HCT116 (cell line): Measurements from ENCODE around the gene NOP16. TPM values are rescaled to one million over a fixed set of nuclear protein-coding genes. Genes with fewer than 3 reads are reported as not detected.

Source experiments
- CBX3 ChIP-seq: IDR thresholded peaks from 2 replicates; pipeline ENCODE4 v1.6.1; 2012; ENCODE audit warnings: low read depth
- CEBPB ChIP-seq: IDR thresholded peaks from 2 replicates; pipeline ENCODE4 v1.6.1; 2012; ENCODE audit warnings: low read depth
- ELF1 ChIP-seq: IDR thresholded peaks from 2 replicates; pipeline ENCODE4 v1.6.1; 2012; ENCODE audit warnings: low read depth, borderline replicate concordance
- EZH2 ChIP-seq: fragments of 200-600 bp; sonication (generic); IDR thresholded peaks from 2 replicates; pipeline ENCODE4 v1.6.1; 2017; ENCODE audit warnings: antibody characterized with exemption, mixed run types
- EZH2phosphoT487 ChIP-seq: fragments of 200-600 bp; IDR thresholded peaks from 2 replicates; pipeline ENCODE4 v1.6.1; 2018; ENCODE audit warnings: antibody characterized with exemption, borderline replicate concordance
- FOSL1 ChIP-seq: IDR thresholded peaks from 2 replicates; pipeline ENCODE4 v1.6.1; 2012; ENCODE audit warnings: low read depth
- POLR2A ChIP-seq: IDR thresholded peaks from 2 replicates; pipeline ENCODE4 v1.7.0; 2011; ENCODE audit warnings: borderline replicate concordance; ENCODE audit not compliant: insufficient read depth, insufficient read length; ENCODE audit errors: extremely low read depth
- RAD21 ChIP-seq: IDR thresholded peaks from 2 replicates; pipeline ENCODE4 v1.6.1; 2012; ENCODE audit warnings: low read depth, mild to moderate bottlenecking
- REST ChIP-seq: IDR thresholded peaks from 2 replicates; pipeline ENCODE4 v1.6.1; 2012; ENCODE audit warnings: low read depth
- ZBTB33 ChIP-seq: IDR thresholded peaks from 2 replicates; pipeline ENCODE4 v1.6.1; 2011; ENCODE audit warnings: mild to moderate bottlenecking, low read length, moderate library complexity; ENCODE audit not compliant: insufficient replicate concordance; ENCODE audit errors: extremely low read depth
- ZFX ChIP-seq: fragments of 450-650 bp; IDR thresholded peaks from 2 replicates; pipeline ENCODE4 v1.6.1; 2017
- ZNF274 ChIP-seq: fragments of 200-500 bp; sonication (Bioruptor generic); IDR thresholded peaks from 2 replicates; pipeline ENCODE4 v1.6.1; 2014; ENCODE audit warnings: mild to moderate bottlenecking, low read depth, low read length, inconsistent platforms
- total RNA-seq: library from RNA; stranded (reverse); gene quantifications from one replicate; pipeline ENCODE4 v1.2.1, GENCODE V29; 2021; ENCODE audit not compliant: unreplicated experiment

NOP16 gene
- total RNA-seq, 1 experiment from 2014 or later: 67.1 TPM

- no peak; the same call in 1 of the 2 replicates for TF ChIP-seq CBX3
- no peak for TF ChIP-seq REST
- TF ChIP-seq RAD21: peak; percentile 49
- TF ChIP-seq POLR2A: peak; percentile 96
- TF ChIP-seq EZH2: no peak
- TF ChIP-seq ZBTB33: peak; percentile 98
- TF ChIP-seq CEBPB: no peak
- TF ChIP-seq ELF1: no peak
- no peak for TF ChIP-seq ZNF274
- TF ChIP-seq EZH2phosphoT487: no peak
- TF ChIP-seq ZFX: peak; percentile 92
- no peak for TF ChIP-seq FOSL1
These were observed 26.8 kb downstream of the NOP16 start, which contains the start of gene KIAA1191 (continued) for GRCh38 chr5:176361437-176362232.
